ENCODE results near the gene SUCO.

SUCO gene

DNA sequence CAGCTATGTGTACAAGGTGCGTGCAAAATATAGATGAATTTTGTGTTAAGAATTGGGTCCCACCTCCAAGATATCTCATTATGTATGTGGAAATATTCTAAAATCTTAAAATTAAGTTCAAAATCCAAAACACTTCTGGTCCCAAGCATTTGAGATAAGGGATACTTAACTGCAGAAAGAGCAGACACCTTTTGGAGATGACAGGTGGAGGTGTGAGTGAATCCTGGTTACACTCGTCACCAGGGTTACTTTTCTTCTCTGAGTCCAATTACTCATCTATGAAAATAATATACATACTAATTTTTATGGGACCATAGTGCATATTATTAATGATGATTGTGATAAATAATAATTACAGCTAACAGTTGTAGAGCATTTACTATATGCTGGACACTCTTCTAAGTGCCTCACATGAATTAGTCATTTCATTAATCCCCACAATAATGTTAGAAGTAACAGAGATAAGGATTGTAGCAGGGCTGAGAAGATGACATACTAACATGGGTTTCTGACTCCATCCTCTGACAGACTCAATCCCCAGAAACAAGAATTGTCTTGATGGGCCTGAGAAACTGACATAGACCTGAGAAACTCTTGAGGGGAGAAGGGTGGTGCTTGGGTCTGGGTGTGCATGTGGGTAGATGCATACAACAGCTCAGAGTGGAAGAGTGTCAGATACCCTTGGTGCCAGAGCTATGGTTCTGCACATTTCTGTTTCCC, 117.7 kb downstream of the SUCO start:
- DNase-seq (ENCODE audit: low spot score), result no peak

- DNase-seq (ENCODE audit: low spot score), result no peak
Observed at GRCh38 chr1:172653015-172653709, 120.2 kb downstream of the SUCO start.

- no peak for DNase-seq (ENCODE audit: low spot score)
Observed at GRCh38 chr1:172654535-172654934, 121.6 kb downstream of the SUCO start.

GRCh38 chr1:172656576-172656975, 123.6 kb downstream of the SUCO start:
- DNase-seq (ENCODE audit: low spot score), result no peak

- no peak for DNase-seq (ENCODE audit: low spot score)
Observed at GRCh38 chr1:172657586-172657985, 124.6 kb downstream of the SUCO start.

DNA sequence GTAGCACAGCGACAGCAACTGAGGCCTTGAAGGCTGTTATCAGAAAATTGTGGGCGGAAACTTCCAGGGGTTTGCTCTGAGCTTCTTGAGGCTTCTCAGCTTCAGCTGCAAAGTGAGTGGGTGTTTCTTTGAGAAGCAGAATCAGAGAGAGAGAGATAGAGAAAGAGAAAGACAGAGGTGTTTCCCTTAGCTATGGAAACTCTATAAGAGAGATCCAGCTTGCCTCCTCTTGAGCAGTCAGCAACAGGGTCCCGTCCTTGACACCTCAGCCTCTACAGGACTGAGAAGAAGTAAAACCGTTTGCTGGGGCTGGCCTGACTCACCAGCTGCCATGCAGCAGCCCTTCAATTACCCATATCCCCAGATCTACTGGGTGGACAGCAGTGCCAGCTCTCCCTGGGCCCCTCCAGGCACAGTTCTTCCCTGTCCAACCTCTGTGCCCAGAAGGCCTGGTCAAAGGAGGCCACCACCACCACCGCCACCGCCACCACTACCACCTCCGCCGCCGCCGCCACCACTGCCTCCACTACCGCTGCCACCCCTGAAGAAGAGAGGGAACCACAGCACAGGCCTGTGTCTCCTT, 126.0 kb downstream of the SUCO start, which contains the start of gene FASLG:
TSS of gene FASLG (plus strand) at position 233 of the 583 bp plus-strand sequence. CDS start at position 332, 99 bp downstream.
- no peak for DNase-seq (ENCODE audit: low spot score)

DNA sequence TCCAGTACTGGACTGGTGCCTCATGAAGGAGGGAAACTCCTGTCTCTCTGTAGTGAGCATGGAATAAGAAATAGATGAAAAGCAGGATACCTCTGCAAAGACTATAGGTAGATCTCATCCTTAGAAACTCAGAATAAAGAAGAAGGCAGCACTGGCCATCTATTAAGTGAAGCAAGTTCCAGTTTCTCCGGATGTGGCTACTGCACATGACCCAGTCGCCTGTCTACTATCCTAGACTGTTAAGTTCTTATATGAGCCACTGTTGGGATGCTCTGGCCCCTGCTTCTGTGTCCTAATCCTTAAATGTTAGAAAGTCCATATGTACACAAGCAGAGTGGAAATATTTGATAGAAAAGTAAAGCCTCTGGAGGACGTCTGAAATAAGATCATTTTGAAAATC, 128.2 kb downstream of the SUCO start:
- no peak for DNase-seq (ENCODE audit: low spot score)

Data from ecto neural progenitor cell (in vitro differentiated cells).